ENCODE data around the gene POLN.
A peak's percentile ranks its signal among the peaks of the same experiment; 100 is the strongest.

DNA sequence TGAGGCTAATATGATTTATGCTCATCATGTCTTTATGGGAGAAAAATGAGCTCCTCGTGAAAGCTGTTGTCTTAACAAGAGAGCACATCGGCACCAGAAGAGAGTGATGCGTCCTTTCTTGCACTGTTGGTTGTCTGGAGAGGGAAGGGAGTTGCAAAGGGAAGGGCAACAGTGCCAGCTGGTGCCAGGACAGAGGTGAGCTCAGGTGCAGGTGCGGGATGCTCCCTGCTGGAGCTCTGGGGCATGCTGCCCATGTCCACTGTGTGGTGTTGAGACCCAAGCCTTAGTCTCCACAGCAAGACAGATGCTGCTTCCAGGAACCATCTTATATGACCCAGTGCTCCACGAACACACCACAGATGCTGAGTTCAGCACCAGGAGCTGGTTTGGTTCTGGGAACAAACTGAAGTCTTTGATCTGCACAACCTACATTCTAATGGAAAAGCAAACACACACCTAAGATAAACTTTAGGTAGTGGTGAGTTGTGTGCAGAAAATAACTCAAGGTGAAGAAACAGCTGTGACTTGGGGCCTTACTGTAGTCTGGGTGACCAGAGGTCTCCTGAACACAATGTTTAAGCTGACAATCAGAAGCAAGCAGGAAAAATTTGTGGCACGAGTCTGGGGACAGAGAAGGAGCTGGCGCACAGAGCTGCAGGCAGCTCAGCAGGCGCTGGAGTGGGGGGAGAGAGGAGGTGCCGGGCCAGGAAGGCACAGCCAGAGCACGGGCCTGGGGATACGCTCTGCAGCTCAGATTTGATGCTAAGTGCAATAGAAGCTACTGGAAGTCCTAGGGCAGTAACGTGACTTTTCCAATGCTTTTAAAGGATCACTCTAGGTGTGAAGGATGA lies 73.2 kb downstream of the POLN start:
- TF ChIP-seq, protein P1, sequence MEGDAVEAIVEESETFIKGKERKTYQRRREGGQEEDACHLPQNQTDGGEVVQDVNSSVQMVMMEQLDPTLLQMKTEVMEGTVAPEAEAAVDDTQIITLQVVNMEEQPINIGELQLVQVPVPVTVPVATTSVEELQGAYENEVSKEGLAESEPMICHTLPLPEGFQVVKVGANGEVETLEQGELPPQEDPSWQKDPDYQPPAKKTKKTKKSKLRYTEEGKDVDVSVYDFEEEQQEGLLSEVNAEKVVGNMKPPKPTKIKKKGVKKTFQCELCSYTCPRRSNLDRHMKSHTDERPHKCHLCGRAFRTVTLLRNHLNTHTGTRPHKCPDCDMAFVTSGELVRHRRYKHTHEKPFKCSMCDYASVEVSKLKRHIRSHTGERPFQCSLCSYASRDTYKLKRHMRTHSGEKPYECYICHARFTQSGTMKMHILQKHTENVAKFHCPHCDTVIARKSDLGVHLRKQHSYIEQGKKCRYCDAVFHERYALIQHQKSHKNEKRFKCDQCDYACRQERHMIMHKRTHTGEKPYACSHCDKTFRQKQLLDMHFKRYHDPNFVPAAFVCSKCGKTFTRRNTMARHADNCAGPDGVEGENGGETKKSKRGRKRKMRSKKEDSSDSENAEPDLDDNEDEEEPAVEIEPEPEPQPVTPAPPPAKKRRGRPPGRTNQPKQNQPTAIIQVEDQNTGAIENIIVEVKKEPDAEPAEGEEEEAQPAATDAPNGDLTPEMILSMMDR (IDR thresholded peaks at IDR 0.05), result peak in 1 of 6 experiments; percentile 15
- no peak for TF ChIP-seq POLR2A (IDR thresholded peaks at IDR 0.05)
